ENCODE measurements around the gene PHF20.

Gene PHF20

GRCh38 chr20:35729836-35730582 is 41.8 kb upstream of the PHF20 start:
- Histone ChIP-seq H3K4me3 (no peak overlapping the region), H3K27ac (no peak overlapping the region)
- no peak for DNase-seq (ENCODE audit: low spot score)
- no peak for TF ChIP-seq CTCF (IDR thresholded peaks at IDR 0.05)

GRCh38 chr20:35730583-35731468 is 41.0 kb upstream of the PHF20 start:
- no peak for TF ChIP-seq CTCF (IDR thresholded peaks at IDR 0.05)
- Histone ChIP-seq H3K27ac (no peak overlapping the region), H3K4me3 (no peak overlapping the region)
- DNase-seq (ENCODE audit: low spot score), result no peak

GRCh38 chr20:35731469-35731788 is 40.4 kb upstream of the PHF20 start:
- H3K27ac ChIP-seq, result no peak overlapping the region
- TF ChIP-seq CTCF (IDR thresholded peaks at IDR 0.05), result no peak
- no peak overlapping the region for H3K4me3 ChIP-seq
- no peak for DNase-seq (ENCODE audit: low spot score)

- H3K27ac ChIP-seq, result no peak overlapping the region
- TF ChIP-seq CTCF (IDR thresholded peaks at IDR 0.05), result no peak
- H3K4me3 ChIP-seq, result peak overlapping the region; percentile 16
- DNase-seq (ENCODE audit: low spot score), result no peak
Measured at GRCh38 chr20:35731862-35732643, 39.8 kb upstream of the PHF20 start.

- no peak overlapping the region for H3K27ac ChIP-seq
- no peak for TF ChIP-seq CTCF (IDR thresholded peaks at IDR 0.05)
Measured at GRCh38 chr20:35732644-35732982, 39.2 kb upstream of the PHF20 start.

GRCh38 chr20:35734374-35734773 is 37.4 kb upstream of the PHF20 start:
- Histone ChIP-seq H3K27ac (no peak overlapping the region), H3K4me3 (no peak overlapping the region)
- DNase-seq (ENCODE audit: low spot score), result no peak
- no peak for TF ChIP-seq CTCF (IDR thresholded peaks at IDR 0.05)

More at GRCh38 chr20:35732644-35732982, 39.2 kb upstream of the PHF20 start:
- DNase-seq (ENCODE audit: low spot score), result no peak
- H3K4me3 ChIP-seq, result peak overlapping the region; percentile 16
